IPS-NIHi11 (cell line): ENCODE data around the gene KCTD21.
"Not testable (repeated sequence)": the region's sequence is repeated elsewhere in the genome, so short reads cannot be mapped to it uniquely, and the experiment has no call there.

Source experiments
- DNase-seq: peaks from one replicate; pipeline ENCODE4 v3.0.0; 2012; ENCODE audit warnings: mixed read lengths, low spot score

KCTD21 gene

DNA sequence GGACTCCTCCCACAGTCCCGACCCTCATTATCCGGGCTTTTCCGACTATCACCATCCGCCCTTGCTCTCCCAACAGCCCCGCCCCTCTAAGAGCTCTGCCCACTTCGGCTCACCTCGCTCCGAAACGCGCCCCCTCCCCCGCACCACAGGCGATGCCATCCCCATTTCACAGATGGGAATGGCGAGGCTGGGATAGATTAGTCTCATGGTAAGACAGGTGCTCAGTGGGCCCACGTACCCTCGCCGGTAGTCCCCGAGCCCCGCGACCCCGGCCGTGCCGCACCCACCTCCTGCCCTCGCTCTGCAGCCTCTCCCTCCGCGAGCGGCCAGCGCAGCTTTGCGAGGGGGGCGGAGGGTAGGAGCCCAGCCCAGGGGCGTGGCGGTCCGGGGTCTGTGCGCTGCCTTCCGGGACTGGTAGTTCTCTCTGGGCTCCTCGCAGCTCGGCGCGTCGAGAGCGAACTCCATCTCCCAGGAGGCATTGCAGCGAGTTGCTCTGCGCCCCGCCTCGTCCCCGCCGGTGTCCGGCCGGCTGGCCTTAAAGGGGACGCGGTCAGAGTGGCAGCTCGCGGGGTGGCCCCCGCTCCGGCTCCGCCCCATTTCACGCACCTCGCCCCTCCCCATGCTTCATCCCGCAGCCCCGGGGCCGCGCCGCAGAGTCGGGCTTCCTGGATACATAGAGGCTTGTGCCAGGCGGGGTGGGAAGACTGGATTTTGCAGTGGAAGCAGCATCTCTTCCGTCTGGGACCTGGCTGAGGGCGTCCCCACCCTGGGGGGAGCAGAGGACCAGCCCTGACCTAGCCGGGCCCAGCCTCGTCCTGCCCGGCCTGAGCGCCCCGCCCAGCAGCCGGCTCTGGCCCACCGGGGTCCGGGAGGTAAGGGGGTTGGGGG, at the start of gene KCTD21, which contains the start of gene USP35:
Gene KCTD21, minus strand, starts transcription at position 341 of the 888 bp plus-strand sequence. CDS start 14,072 bp downstream, outside the sequence.
Gene USP35, plus strand, starts transcription at position 634 of the 888 bp plus-strand sequence. CDS start 7,327 bp downstream, outside the sequence.
- peak; percentile 99 for DNase-seq

DNA sequence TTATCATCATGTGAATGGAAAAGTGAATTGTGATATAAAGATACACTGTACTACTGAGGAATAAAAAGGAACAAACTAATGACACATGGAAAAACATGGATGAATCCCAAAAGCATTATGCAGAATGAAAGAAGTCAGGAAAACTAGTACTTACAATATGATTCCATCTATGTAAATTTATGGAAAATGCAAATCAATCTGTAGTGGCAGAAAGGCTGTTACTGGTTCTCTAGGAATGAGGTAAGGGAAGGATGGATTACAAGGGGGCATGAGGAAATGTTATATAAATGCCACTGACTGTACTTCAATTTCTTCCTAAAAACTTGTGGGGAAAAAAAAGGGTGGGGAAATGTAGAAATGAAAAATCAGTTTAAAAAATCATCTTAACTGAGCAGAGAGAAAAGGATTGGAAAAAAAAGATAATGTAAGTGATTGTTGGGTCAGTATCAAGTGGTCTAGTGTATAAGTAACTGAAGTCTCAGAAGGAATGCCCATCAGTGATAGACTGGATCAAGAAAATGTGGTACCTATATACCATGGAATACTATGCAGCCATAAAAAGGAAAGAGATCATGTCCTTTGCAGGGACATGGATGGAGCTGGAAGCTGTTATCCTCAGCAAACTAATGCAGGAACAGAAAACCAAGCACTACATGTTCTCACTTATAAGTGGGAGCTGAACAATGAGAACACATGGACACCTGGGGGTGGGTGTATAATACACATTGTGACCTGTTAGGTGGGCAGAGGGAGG, 49.0 kb upstream of the KCTD21 start:
- no peak for DNase-seq

DNA sequence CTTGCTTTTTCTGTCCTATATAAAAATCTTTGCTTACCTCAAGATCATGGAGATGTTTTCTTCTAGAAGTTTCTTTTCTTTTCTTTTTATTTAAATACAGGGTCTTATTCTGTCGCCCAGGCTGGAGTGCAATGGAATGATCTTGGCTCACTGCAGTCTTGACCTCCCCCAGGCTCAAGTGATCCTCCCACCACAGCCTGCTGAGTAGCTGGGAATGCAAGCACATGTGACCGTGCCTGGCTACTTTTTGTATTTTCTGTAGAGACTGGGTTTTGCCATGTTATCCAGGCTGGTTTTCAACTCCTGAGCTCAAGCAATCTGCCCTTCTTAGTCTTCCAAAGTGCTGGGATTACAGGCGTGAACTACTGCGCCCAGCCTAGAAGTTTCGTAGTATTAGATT, 45.6 kb upstream of the KCTD21 start:
- DNase-seq = no peak

GRCh38 chr11:78233046-78233445, 44.6 kb upstream of the KCTD21 start:
- not testable (repeated sequence) for DNase-seq

DNA sequence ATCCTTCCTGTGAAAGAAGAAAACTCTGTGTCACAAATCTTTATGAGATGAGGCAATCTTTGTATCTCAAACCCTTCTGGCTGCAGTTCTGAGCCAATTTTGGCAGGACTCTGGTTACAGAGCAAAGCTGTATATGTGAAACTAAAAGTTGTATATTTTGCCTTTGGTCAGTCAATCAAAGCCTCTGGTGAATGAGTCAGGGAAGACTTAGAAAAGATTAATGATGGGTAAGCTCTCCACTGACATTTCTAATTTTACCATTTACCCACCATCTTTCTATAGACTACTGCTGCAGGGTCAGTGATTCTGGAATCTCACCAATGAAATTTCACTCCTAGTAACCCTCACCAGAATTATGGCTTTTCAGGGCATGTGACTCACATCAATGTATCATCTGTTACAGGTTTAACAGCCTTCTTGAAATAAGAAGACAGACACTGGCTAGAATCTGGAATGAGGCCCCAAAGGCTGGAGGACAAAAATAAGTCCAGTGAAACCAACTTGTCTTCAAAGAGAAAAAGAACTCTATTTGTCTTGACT, 43.6 kb upstream of the KCTD21 start:
- DNase-seq = no peak

- DNase-seq = no peak
These were observed 41.9 kb upstream of the KCTD21 start for GRCh38 chr11:78230161-78230877.

GRCh38 chr11:78229106-78229505, 40.7 kb upstream of the KCTD21 start:
- no peak for DNase-seq

- DNase-seq = peak; percentile 78
These were observed 40.0 kb upstream of the KCTD21 start for GRCh38 chr11:78228467-78228866.

GRCh38 chr11:78227921-78228320, 39.5 kb upstream of the KCTD21 start:
- DNase-seq = no peak

- no peak for DNase-seq
These were observed 38.6 kb upstream of the KCTD21 start for GRCh38 chr11:78226684-78227680.

DNA sequence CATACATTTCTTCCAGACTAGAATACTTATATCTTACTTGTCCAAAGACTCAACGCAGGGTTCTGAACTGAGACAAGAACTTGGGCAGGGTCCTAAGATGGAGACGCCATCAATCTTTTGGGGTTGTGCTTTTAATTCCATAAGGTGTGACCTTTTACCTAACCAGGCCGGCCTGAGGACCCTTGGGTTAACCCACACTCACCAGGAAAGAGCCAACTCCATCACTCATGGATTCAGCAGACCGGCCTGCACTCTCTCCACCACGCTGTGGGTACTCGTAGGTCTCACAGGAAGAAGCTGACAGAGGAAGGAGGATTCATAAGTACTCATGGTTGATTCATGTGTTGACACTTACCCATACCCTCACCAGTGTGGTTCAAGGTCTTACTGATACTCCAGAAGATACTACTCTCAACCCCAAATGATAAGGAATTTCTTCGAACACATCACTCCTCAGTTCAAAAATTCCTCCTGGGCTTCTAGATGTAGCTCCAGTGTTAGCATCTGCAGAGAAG, 36.5 kb upstream of the KCTD21 start:
- no peak for DNase-seq

DNA sequence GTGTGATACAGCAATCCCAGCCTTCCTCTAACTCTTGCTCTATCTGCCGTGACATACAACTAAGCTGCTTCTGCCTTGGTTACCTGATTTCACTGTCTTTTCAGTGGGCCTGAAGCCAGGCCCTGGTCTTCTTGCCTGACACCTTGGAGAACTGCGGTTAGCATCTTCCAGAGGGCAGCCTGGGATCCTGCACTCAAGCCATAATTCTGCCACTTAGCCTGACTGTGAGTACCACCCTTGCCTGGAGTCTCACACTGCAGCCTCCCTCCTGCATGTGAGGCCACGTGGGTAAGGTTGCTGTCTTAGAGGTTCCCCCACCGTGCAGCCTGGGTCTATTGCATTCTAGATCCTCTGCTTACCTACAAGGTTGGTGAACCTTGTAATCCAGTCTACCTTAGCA, 36.1 kb upstream of the KCTD21 start:
- DNase-seq = no peak

GRCh38 chr11:78223320-78223954, 35.0 kb upstream of the KCTD21 start:
- DNase-seq = no peak

GRCh38 chr11:78222726-78223125, 34.3 kb upstream of the KCTD21 start:
- not testable (repeated sequence) for DNase-seq

- no peak for DNase-seq
These were observed 33.2 kb upstream of the KCTD21 start for GRCh38 chr11:78221396-78222315.

DNA sequence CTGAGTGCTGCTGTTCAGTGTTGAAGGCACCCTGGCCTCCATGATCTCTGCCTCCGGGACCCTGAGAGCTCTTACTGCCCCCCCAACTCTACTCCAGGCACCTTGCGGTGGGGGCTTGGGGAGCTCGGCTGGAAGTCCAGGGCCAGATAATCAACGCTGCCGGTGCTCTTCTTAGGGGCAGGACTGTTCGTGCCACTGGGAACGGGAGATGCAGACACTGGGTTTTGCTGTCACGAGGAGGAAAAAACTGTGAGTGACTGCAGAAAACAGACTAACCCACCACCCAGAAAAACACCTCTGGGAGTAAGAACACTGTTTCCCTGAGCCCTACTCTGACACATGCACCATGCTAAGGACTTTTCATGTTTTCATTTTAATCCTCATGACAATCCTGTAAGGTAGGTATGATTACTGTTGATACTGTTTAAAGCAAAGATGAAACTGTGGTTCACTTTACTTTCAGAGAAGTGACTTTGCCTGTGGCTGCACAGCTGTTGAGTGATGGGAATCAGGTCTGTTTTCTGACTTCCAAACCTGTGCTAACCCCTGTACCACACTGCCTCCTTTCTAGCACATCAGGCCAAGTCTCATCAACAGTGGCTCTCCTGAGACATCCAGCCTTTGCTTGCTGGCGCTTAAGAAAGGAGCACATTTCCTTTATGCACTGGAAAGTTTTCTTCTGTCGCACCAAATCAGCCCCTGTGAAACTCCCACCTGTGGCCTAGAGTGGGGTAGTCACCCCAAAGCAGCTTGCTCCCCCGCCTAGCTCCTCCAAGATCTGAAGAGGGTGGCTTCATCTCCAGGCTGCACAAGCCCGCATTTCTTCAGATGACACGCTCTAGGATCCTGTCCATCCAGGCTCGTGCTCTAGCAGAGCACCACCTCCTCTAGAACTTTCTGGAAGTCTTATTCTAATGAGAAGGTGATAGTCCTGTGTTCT, 32.1 kb upstream of the KCTD21 start:
- DNase-seq = no peak

- no peak for DNase-seq
These were observed 31.2 kb upstream of the KCTD21 start for GRCh38 chr11:78219493-78220217.
